ENCODE results near the gene CHID1.

Gene CHID1

GRCh38 chr11:954392-955153 is 44.0 kb upstream of the CHID1 start:
- TF ChIP-seq CTCF (conservative IDR thresholded peaks at IDR 0.05), result no peak
- H3K27ac ChIP-seq, result peak overlapping the region; percentile 89

- no peak for TF ChIP-seq CTCF (conservative IDR thresholded peaks at IDR 0.05)
- H3K27ac ChIP-seq, result peak overlapping the region; percentile 89
Observed at GRCh38 chr11:953512-953911, 42.9 kb upstream of the CHID1 start.

GRCh38 chr11:952406-953385 is 42.1 kb upstream of the CHID1 start:
- H3K27ac ChIP-seq, result peak overlapping the region; percentile 89
- TF ChIP-seq CTCF (conservative IDR thresholded peaks at IDR 0.05), result no peak

GRCh38 chr11:951507-951906 is 40.9 kb upstream of the CHID1 start:
- H3K27ac ChIP-seq, result peak overlapping the region; percentile 89
- no peak for TF ChIP-seq CTCF (conservative IDR thresholded peaks at IDR 0.05)

GRCh38 chr11:947744-948143 is 37.1 kb upstream of the CHID1 start:
- no peak overlapping the region for H3K27ac ChIP-seq
- TF ChIP-seq CTCF (conservative IDR thresholded peaks at IDR 0.05), result no peak

- no peak overlapping the region for H3K27ac ChIP-seq
- TF ChIP-seq CTCF (conservative IDR thresholded peaks at IDR 0.05), result no peak
Observed at GRCh38 chr11:945986-946385, 35.4 kb upstream of the CHID1 start.

Measured in VCaP (cell line).